ENCODE data around the gene PAOX.
A peak's percentile ranks its signal among the peaks of the same experiment; 100 is the strongest.

PAOX gene

GRCh38 chr10:133379152-133379800 is at the start of gene PAOX:
Gene PAOX (plus strand): TSS chr10:133379262. CDS start chr10:133379317, 55 bp downstream.
- DNase-seq, result peak; percentile 71

- DNase-seq, result peak; percentile 88
These were observed 49.4 kb upstream of the PAOX start for GRCh38 chr10:133329491-133330202.

- DNase-seq, result no peak
These were observed 45.9 kb upstream of the PAOX start for GRCh38 chr10:133332936-133333699.

- peak; percentile 19 for DNase-seq
These were observed 44.4 kb upstream of the PAOX start for GRCh38 chr10:133334503-133335245.

GRCh38 chr10:133335246-133336117 is 43.6 kb upstream of the PAOX start:
- peak; percentile 87 for DNase-seq

GRCh38 chr10:133336118-133336576 is 42.9 kb upstream of the PAOX start:
- DNase-seq, result no peak

- peak; percentile 92 for DNase-seq
These were observed 42.3 kb upstream of the PAOX start, which contains the start of gene CALY for GRCh38 chr10:133336577-133337369. Gene CALY (minus strand): TSS chr10:133336896. CDS start chr10:133328989, 7,907 bp downstream.

GRCh38 chr10:133337370-133337725 is 41.7 kb upstream of the PAOX start:
- DNase-seq, result no peak

- DNase-seq, result no peak
These were observed 40.7 kb upstream of the PAOX start for GRCh38 chr10:133338080-133339071.

GRCh38 chr10:133339708-133340380 is 39.2 kb upstream of the PAOX start:
- no peak for DNase-seq

GRCh38 chr10:133341983-133342382 is 37.1 kb upstream of the PAOX start:
- DNase-seq, result no peak

- DNase-seq, result no peak
These were observed 36.1 kb upstream of the PAOX start for GRCh38 chr10:133342942-133343341.

- DNase-seq, result no peak
These were observed 35.5 kb upstream of the PAOX start for GRCh38 chr10:133343558-133343957.

GRCh38 chr10:133344236-133344635 is 34.8 kb upstream of the PAOX start:
- DNase-seq, result no peak

- no peak for DNase-seq
These were observed 32.6 kb upstream of the PAOX start for GRCh38 chr10:133346413-133346812.

- DNase-seq, result no peak
These were observed 31.1 kb upstream of the PAOX start for GRCh38 chr10:133347710-133348517.

- no peak for DNase-seq
These were observed 29.9 kb upstream of the PAOX start for GRCh38 chr10:133349160-133349568.

GRCh38 chr10:133349577-133350011 is 29.5 kb upstream of the PAOX start:
- DNase-seq, result no peak
